MCF 10A (cell line): ENCODE data around the gene ACCS. TPM values are rescaled to one million over a fixed set of nuclear protein-coding genes. Genes with fewer than 3 reads are reported as not detected.
A peak's percentile ranks its signal among the peaks of the same experiment; 100 is the strongest.

ENCODE experiments used
- BruUV-seq: library from RNA; stranded (reverse); fragments of 400-500 nt; replicated peaks from 2 replicates; lab custom pipeline; 2021; lab: Mats Ljungman, UMichigan
- CTCF ChIA-PET: fragments of 300-600 bp; sonication (Branson Sonifier 250); formaldehyde crosslinking; extraction: SDS; loops from one replicate; lab custom pipeline; 2021; ENCODE audit warnings: antibody characterized with exemption, inconsistent platforms; lab: Yijun Ruan, JAX
- POLR2A ChIA-PET: fragments of 300-600, 350-650 bp; sonication (Branson Sonifier 250); formaldehyde crosslinking; extraction: SDS; loops from one replicate; lab custom pipeline; 2020; ENCODE audit warnings: antibody characterized with exemption, inconsistent platforms; lab: Yijun Ruan, JAX
- DNase-seq: peaks from one replicate; pipeline ENCODE4 v3.0.0-alpha.2; 2018; ENCODE audit not compliant: unreplicated experiment
- H3K27ac Mint-ChIP-seq: one replicate; pipeline ENCODE4 v1.8.0; 2022; ENCODE audit warnings: mild to moderate bottlenecking, low read depth, mixed read lengths; ENCODE audit not compliant: unreplicated experiment
- H3K27me3 Mint-ChIP-seq: one replicate; pipeline ENCODE4 v1.8.0; 2022; ENCODE audit warnings: mixed read lengths; ENCODE audit not compliant: insufficient read depth, unreplicated experiment
- H3K36me3 Mint-ChIP-seq: one replicate; pipeline ENCODE4 v1.8.0; 2022; ENCODE audit warnings: mild to moderate bottlenecking, moderate library complexity, mixed read lengths; ENCODE audit not compliant: insufficient read depth, unreplicated experiment
- H3K4me1 Mint-ChIP-seq: one replicate; pipeline ENCODE4 v1.8.0; 2022; ENCODE audit warnings: mixed read lengths; ENCODE audit not compliant: insufficient read depth, unreplicated experiment
- H3K4me3 Mint-ChIP-seq: one replicate; pipeline ENCODE4 v1.8.0; 2022; ENCODE audit warnings: mild to moderate bottlenecking, moderate library complexity, mixed read lengths; ENCODE audit not compliant: unreplicated experiment
- H3K9me3 Mint-ChIP-seq: one replicate; pipeline ENCODE4 v1.8.0; 2022; ENCODE audit warnings: mixed read lengths; ENCODE audit not compliant: unreplicated experiment
- CTCF ChIP-seq: fragments of 200-600 bp; IDR thresholded peaks from one replicate; pipeline ENCODE4 v1.8.0; 2022; ENCODE audit warnings: antibody characterized with exemption, mild to moderate bottlenecking; ENCODE audit not compliant: unreplicated experiment
- intact Hi-C: fragments of 100-400 bp; cut with micrococcal nuclease; formaldehyde crosslinking; loops from 2 replicates; pipeline ENCODE4 v1.14.1; 2022
- total RNA-seq: library from RNA; stranded (reverse); gene quantifications from 2 replicates; pipeline ENCODE4 v1.2.3, GENCODE V29; 2022

The ACCS gene
- total RNA-seq, 1 experiment from 2014 or later, result 7.9 TPM

- intact Hi-C loops, result no loop called here
- H3K4me3 Mint-ChIP-seq, result no peak overlapping the region
- ChIA-PET CTCF (interaction anchor here (0.9 to 2.3 kb wide), 2 partner anchors 10 to 22 kb away, joined by 3 to 8 read pairs; no protein-coding TSS in a partner anchor), POLR2A (no interaction called here)
- H3K4me1 Mint-ChIP-seq, result no peaks in the 10 kb centered on the region
- no peak for DNase-seq
- H3K27ac Mint-ChIP-seq, result no peak overlapping the region
- no TSS peak for BruUV-seq
- peaks cover 33% of the 10 kb centered on the region for H3K36me3 Mint-ChIP-seq
- H3K9me3 Mint-ChIP-seq, result no peaks in the 10 kb centered on the region
- H3K27me3 Mint-ChIP-seq, result no peaks in the 10 kb centered on the region
- TF ChIP-seq CTCF, result no peak
These were observed 61.1 kb downstream of the ACCS start for GRCh38 chr11:44127130-44127529.

- H3K27me3 Mint-ChIP-seq, result no peaks in the 10 kb centered on the region
- H3K36me3 Mint-ChIP-seq, result peaks cover 47% of the 10 kb centered on the region
- no peaks in the 10 kb centered on the region for H3K9me3 Mint-ChIP-seq
- no peak overlapping the region for H3K27ac Mint-ChIP-seq
- intact Hi-C loops, result no loop called here
- CTCF ChIA-PET, result no interaction called here
- H3K4me1 Mint-ChIP-seq, result no peaks in the 10 kb centered on the region
- TF ChIP-seq CTCF, result no peak
- no peak overlapping the region for H3K4me3 Mint-ChIP-seq
- no TSS peak for BruUV-seq
- DNase-seq, result no peak
- POLR2A ChIA-PET, result no interaction called here
These were observed 62.7 kb downstream of the ACCS start for GRCh38 chr11:44128729-44129128.

GRCh38 chr11:44130751-44131150 lies 64.7 kb downstream of the ACCS start:
- intact Hi-C loops, result no loop called here
- Mint-ChIP-seq H3K36me3 (peaks cover 48% of the 10 kb centered on the region), H3K4me1 (no peaks in the 10 kb centered on the region), H3K9me3 (no peaks in the 10 kb centered on the region), H3K27me3 (no peaks in the 10 kb centered on the region), H3K27ac (no peak overlapping the region), H3K4me3 (no peak overlapping the region)
- POLR2A ChIA-PET, result no interaction called here
- CTCF ChIA-PET, result interaction anchor here (0.6 to 2.1 kb wide), 4 partner anchors 10 to 391 kb away, joined by 3 to 5 read pairs (median 4); no protein-coding TSS in a partner anchor
- no TSS peak for BruUV-seq
- DNase-seq, result no peak
- no peak for TF ChIP-seq CTCF

GRCh38 chr11:44133335-44133946 lies 67.4 kb downstream of the ACCS start:
- Mint-ChIP-seq H3K36me3 (peaks cover 24% of the 10 kb centered on the region), H3K4me1 (peaks cover 6% of the 10 kb centered on the region), H3K27ac (no peak overlapping the region), H3K9me3 (no peaks in the 10 kb centered on the region), H3K4me3 (no peak overlapping the region), H3K27me3 (no peaks in the 10 kb centered on the region)
- no TSS peak for BruUV-seq
- peak; percentile 33 for DNase-seq
- peak; percentile 41 for TF ChIP-seq CTCF
- ChIA-PET POLR2A (interaction anchor here (0.6 to 1.3 kb wide), 3 partner anchors 11 to 28 kb away, joined by 3 to 4 read pairs (median 3); no protein-coding TSS in a partner anchor), CTCF (interaction anchor here (0.5 to 3.3 kb wide), 13 partner anchors 13 to 431 kb away, joined by 3 to 25 read pairs (median 4); no protein-coding TSS in a partner anchor)
- intact Hi-C loops, result loop anchor here (1.0 to 2.0 kb wide), 2 partner anchors 153 to 405 kb away; no protein-coding TSS in a partner anchor

Other genes with a start within 250 kb of the ACCS start
- 76.2 and 88.0 TPM in 2 replicates for gene ALKBH3, start 185.4 kb upstream of the ACCS start, total RNA-seq
- gene C11orf96, start 123.6 kb upstream of the ACCS start, total RNA-seq, result not detected in 2 replicates
- gene ACCSL, start 18.3 kb upstream of the ACCS start, total RNA-seq, result not detected in 2 replicates
- gene EXT2, start 29.4 kb downstream of the ACCS start, total RNA-seq, result 73.1 and 82.7 TPM in 2 replicates
- not detected in 2 replicates for gene ALX4, start 243.9 kb downstream of the ACCS start, total RNA-seq